NCI-H226 (cell line): ENCODE data around the gene SMIM24.
"Not testable (repeated sequence)": the region's sequence is repeated elsewhere in the genome, so short reads cannot be mapped to it uniquely, and the experiment has no call there.

Source experiments
- DNase-seq: peaks from one replicate; pipeline ENCODE4 v3.0.0-alpha.2; 2015

Gene SMIM24

GRCh38 chr19:3480383-3481091 lies at the start of gene SMIM24:
Gene SMIM24, minus strand, starts transcription at chr19:3480525. Its CDS starts 62 bp downstream, at chr19:3480463.
- DNase-seq, result no peak

DNA sequence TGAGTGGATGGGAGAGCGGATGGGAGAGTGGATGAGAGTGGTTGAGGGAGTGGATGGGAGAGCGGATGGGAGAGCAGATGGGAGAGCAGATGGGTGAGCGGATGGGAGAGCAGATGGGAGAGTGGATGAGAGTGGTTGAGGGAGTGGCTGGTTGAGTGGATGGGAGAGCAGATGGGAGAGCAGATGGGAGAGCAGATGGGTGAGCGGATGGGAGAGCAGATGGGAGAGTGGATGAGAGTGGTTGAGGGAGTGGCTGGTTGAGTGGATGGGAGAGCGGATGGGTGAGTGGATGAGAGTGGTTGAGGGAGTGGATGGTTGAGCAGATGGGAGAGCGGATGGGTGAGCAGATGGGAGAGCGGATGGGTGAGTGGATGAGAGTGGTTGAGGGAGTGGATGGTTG lies 49.0 kb upstream of the SMIM24 start:
- not testable (repeated sequence) for DNase-seq

- DNase-seq, result no peak
These were observed 48.4 kb upstream of the SMIM24 start for GRCh38 chr19:3528539-3529211.

GRCh38 chr19:3528080-3528479 lies 47.8 kb upstream of the SMIM24 start:
- DNase-seq, result no peak

DNA sequence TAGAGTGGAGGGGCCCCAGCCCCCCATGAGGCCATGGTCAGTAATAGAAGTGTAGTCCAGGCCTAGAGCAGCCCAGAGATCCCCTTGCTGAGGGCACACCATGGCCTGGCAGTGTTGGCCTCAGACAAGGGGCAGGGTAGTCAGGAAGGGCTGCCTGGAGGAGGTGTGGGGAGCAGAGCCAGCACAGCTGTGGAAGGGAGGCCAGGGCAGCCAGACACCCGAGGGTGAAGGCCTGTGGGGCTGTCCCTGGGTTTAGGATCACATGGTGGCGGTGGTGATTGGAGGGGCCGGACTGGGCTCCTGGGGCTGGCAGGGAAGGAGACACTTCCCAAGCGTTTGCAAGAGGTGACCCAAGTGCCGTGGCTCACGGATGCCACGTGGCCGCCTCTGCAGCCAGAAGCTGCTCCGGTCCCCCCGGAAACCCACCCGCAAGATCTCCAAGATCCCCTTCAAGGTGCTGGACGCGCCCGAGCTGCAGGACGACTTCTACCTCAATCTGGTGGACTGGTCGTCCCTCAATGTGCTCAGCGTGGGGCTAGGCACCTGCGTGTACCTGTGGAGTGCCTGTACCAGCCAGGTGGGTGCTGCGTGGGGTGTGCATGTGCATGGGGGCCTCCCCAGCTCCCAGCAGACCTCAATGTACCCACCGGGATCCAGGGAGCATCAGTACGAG lies 47.0 kb upstream of the SMIM24 start:
- DNase-seq, result no peak

GRCh38 chr19:3526507-3527237 lies 46.3 kb upstream of the SMIM24 start:
- no peak for DNase-seq

DNA sequence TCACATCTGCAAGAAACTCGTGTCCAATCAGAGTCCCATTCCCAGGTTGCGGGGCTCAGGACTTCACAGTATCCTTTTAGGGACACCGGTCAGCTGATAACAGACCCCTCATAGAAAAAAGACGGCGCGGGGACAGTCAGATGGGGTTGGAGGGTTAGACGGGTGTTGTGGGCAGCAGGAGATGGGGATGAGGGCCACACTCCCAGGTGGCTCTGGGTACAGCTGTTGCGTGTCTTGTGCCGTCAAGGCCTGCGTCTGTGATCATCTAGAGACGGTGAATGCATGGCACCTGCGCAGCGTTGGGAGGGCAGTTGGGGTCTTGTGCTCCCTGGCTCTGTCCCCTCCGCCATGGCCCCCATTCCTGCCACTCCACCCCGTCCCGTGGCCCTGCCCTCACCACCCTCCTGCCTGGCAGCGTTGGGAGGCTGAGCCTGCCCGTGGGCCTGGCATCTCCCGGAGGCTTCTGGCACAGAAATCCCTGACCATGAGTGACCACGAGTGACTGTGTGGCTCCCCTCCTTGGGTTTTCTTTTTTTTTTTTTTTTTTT lies 44.7 kb upstream of the SMIM24 start:
- DNase-seq, result no peak

- DNase-seq, result no peak
These were observed 43.9 kb upstream of the SMIM24 start for GRCh38 chr19:3524078-3524842.

DNA sequence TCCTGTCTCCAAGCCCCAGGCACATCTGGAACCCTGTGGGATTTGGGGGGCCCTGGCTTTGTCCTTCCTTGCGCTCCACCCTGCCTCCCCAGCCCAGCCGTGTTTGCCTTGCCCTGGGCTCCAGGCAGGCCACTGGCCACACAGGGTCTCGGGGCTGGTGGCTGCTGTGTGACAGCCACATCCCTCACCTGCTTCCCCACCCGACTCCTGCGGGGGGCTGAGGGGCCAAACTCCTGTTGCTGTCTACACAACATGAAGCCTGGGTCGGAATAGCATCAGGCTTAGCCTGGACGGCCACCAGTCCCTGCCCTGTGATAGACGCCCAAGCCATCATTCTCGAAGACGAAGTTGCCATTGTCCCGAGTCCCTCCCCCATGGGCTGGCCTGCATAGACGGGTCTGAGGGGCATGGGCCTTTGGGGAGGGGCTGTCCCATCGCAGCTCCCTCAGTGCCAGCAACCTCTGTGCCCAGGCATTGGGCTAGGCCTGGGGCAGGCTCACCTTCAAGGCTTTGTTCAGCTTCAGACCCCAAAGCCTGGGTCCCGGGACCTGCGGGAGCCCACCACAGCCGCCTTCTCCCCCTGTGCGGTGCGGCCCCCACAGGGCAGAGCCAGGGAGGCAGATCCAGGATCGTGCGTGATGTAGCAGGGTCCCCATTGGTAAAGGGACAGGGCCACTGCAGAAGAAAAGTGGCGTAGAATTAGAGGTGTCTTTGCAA lies 43.2 kb upstream of the SMIM24 start:
- no peak for DNase-seq

DNA sequence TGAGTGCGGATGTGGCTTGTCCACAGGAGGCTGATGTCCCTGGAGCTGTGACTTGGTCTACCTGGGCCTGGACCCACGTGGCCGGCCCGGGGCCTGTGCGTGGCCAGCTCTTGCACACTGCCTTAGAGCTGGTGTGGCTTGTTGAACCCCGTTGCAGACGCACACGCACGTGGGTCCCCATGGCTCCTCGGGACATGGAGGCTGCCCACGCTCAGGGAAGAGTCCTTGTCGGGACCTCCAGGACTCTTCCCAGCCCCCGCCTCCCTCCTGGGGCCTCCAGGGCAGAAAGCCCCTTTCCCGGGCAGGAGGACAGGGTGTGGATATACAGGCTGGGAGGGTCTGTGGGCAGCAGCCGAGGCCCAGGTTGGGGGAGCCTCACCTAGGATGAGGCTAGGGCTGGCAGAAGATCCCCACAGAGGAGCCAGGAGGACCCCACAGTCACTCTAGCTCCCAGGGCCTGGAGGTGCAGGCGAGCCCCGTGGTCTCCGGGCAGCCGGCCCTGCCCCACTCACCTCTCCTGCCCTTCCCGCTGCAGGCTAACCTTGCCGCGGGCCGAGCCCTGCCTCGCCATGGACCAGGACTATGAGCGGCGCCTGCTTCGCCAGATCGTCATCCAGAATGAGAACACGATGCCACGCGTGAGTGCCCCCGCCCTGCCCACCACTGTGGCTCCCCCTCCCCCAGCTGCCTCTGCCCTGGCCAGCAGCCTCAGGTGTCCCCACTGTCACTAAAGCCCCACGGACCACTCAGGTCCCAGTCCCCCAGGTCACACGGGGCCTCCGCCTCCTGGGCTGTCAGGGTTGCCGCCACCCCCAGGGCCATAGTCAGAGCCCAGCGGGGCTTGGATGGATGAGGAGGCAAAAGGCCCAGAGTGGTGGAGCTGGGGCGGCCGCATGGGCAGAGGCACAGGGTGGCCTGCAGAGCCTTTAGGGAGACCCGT lies 42.4 kb upstream of the SMIM24 start:
- no peak for DNase-seq

DNA sequence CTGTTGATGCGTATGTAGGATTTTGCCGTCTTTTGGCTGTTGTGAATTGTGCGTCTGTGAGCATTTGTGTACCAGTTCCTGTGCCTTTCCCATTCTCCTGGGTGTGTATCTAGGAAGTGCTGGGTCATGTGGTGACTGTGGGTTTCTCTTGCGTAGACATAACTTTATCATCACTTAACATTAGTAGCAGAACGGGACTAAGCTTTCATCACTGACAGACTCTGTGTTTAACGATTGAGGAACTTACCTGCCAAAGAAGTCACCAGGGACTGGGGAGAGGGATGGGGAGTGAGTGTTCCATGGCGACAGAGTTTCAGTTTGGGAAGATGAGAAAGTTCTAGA lies 40.8 kb upstream of the SMIM24 start:
- DNase-seq, result no peak

DNA sequence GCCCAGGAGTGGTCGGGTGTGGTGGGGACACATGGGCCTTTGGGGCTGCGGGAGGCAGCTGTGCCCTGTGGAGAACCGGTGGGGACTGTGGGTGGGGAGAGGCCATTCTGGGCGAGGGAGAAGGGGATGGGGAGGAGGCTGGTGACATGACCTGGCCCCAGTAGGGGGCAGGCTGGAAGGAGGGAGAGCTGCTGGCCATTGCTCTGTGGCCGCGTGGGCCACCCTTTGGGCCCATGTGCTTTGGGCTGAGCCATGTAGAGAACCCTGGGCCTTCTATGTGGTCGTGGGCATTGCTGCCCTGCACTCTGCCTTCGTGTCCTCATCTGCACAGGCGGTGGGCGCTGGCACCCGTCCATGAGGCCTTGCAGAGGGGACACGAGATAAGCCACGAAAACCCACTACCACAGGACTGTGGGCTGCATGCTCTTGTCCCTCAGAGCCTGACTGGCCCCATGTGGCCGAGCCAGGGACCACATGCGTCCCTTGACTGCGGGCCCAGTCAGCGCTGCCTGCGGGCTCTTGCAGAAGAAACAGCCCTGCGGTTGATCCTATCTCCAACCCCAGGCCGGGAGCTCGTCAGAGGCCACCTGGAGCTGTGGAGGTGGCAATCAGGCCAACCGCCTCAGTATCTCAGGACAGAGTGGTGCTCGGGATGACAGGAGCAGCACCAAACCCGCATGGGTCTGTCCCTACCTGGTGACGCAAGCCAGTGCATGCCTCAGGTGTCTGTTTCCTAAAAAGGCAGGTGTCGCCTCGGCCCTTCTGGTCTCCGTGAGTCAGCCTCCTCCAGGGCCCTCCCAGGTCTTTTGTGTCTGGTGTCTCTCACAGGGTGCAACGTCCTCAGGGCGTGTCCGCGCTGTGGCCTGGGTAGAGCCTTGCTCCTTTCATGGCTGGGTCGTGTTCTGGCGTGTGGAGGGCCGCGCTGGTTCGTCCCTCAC lies 40.1 kb upstream of the SMIM24 start:
- DNase-seq, result no peak

- no peak for DNase-seq
These were observed 38.8 kb upstream of the SMIM24 start for GRCh38 chr19:3519126-3519525.

- no peak for DNase-seq
These were observed 38.3 kb upstream of the SMIM24 start for GRCh38 chr19:3518659-3519058.

GRCh38 chr19:3518255-3518654 lies 37.9 kb upstream of the SMIM24 start:
- DNase-seq, result no peak

DNA sequence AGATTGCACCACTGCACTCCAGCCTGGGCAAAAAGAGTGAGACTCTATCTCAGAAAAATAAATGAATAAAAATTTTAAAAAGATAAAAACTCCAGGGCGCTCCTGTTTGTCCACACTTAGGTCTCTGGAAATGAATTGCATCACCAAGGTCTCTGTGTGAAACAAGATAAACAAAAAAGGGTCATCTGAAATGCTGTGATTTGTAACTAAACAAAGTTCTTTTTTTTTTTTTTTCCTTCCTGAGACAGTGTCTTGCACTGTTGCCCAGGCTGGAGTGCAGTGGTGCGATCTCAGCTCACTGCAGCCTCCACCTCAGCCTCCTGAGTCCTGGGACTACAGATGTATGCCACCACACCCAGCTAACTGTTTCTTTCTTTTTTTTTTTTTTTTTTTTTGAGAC lies 37.3 kb upstream of the SMIM24 start:
- no peak for DNase-seq

DNA sequence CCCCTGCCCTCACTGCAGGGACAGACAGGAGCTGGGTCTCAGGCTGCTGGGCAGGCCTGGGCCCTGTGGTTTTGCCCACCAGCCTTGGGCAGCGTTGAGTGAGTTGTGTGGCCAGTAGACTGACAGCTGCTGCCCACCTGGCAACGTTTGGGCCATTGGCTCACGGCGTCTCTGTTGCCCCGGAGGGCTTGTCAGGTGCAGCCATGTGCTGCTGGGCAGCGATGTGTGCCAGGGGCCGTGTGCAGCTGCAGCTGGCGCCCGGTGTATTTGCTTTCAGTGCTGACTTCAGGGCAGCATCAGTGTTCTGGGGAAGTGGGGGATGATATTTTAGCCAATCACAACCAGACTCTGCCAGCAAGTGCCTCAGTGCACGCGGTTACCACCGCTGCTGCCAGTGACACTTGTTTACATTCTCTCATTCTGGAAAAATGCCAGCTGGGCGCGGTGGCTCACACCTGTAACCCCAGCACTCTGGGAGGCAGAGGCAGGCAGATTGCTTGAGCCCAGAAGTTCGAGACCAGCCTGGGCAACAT lies 36.4 kb upstream of the SMIM24 start:
- no peak for DNase-seq

DNA sequence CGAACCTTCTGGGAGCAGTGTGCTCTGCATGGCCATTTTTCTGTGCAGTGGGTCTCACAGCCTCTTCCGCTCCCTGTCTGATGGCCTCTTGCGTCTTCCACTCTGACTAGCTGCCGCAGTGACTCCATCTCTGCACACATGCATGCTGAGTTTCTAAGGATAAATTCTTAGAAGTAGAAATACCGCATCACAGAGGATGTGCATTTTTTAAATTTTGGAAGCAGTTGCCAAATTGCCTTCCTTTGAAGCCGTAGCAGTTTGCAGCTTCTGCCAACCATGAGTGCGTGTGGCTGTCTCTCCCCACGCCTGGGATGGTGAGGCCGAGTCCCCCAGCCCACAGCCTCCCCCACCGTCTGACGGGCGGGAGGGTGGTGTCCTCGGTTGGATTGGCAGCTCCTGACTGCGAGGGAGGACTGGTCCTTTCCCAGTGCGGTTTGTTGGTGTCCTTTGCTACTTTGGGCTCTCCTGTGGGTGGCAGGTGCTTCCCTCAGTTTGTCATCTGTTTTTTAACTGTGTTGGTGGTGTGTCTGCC lies 35.6 kb upstream of the SMIM24 start:
- DNase-seq, result no peak

DNA sequence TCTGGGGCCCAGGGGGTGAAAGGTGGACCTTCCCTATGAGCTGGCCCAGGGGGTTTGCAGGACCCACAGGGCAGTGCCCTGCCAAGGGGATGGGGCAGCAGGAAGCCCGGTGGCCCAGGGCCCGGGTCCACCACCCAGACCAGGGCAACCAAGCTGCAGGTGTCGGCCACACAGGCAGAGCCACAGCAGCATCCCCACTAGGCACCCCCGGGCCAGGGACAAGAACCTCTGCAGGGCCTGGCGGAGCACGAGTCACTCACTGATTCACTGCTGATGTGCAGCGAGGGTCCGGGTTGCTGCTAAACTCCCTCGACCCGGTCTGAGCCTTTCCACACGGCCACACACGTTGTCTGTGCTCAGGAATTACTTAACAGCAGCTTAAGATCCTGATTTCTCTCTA lies 34.6 kb upstream of the SMIM24 start:
- DNase-seq, result no peak
